Activated CD8-positive, alpha-beta memory T cell treated with anti-CD3 and anti-CD28 coated beads, Interleukin-2, amount 10 ng/mL, durations not matched to agents 7 days and 5 days (primary cell): ENCODE measurements around the gene C14orf93. TPM values are rescaled to one million over a fixed set of nuclear protein-coding genes. Genes with fewer than 3 reads are reported as not detected.
"Not testable (repeated sequence)": the region's sequence is repeated elsewhere in the genome, so short reads cannot be mapped to it uniquely, and the experiment has no call there.

ENCODE experiments used
- ATAC-seq: fragments of 150-1000 bp; cut with Tn5 transposase; one replicate; pipeline ENCODE4 v1.10.0; 2021; ENCODE audit warnings: moderate library complexity
- CTCF ChIA-PET: fragments of 350-600 bp; sonication (Branson Sonifier 250); formaldehyde crosslinking; loops from one replicate; lab custom pipeline; 2021; ENCODE audit warnings: antibody characterized with exemption; lab: Charles Lee
- DNase-seq: peaks from one replicate; pipeline ENCODE4 v3.0.0-alpha.2; 2020
- H3K27ac Mint-ChIP-seq: one replicate; pipeline ENCODE4 v1.8.0; 2021; ENCODE audit warnings: mild to moderate bottlenecking, mixed read lengths
- H3K27me3 Mint-ChIP-seq: one replicate; pipeline ENCODE4 v1.8.0; 2021; ENCODE audit warnings: mixed read lengths
- H3K36me3 Mint-ChIP-seq: one replicate; pipeline ENCODE4 v1.8.0; 2021; ENCODE audit warnings: mild to moderate bottlenecking, mixed read lengths
- H3K4me1 Mint-ChIP-seq: one replicate; pipeline ENCODE4 v1.8.0; 2021; ENCODE audit warnings: mixed read lengths
- H3K4me3 Mint-ChIP-seq: one replicate; pipeline ENCODE4 v1.8.0; 2021; ENCODE audit warnings: mild to moderate bottlenecking, moderate library complexity, mixed read lengths
- H3K9me3 Mint-ChIP-seq: one replicate; pipeline ENCODE4 v1.8.0; 2022; ENCODE audit warnings: low read depth, mixed read lengths
- total RNA-seq, 2 experiments: library from RNA; stranded (reverse); gene quantifications; one replicate each; pipeline ENCODE4 v1.2.3, GENCODE V29; 2021

Gene C14orf93
- total RNA-seq, 2 experiments from 2014 or later: 9.0 to 12.6 TPM

- ATAC-seq (no peak), DNase-seq (no peak)
- Mint-ChIP-seq H3K36me3 (peaks cover 24% of the 10 kb centered on the region), H3K9me3 (no peaks in the 10 kb centered on the region), H3K4me1 (peaks cover 14% of the 10 kb centered on the region), H3K4me3 (no peak overlapping the region), H3K27me3 (no peaks in the 10 kb centered on the region), H3K27ac (no peak overlapping the region)
- CTCF ChIA-PET: interaction anchor here (1.2 to 2.3 kb wide), 7 partner anchors 17 to 51 kb away, joined by 3 to 13 read pairs (median 5); partner anchors contain the start of gene CDH24
Observed at GRCh38 chr14:23023022-23023794, 13.3 kb upstream of the C14orf93 start.

GRCh38 chr14:23021889-23022442, 12.0 kb upstream of the C14orf93 start:
- ATAC-seq: no peak
- Mint-ChIP-seq H3K4me1 (peaks cover 10% of the 10 kb centered on the region), H3K27ac (no peak overlapping the region), H3K36me3 (peaks cover 20% of the 10 kb centered on the region), H3K4me3 (no peak overlapping the region), H3K9me3 (no peaks in the 10 kb centered on the region), H3K27me3 (no peaks in the 10 kb centered on the region)
- DNase-seq: no peak
- CTCF ChIA-PET: interaction anchor here (1.2 to 2.3 kb wide), 3 partner anchors 15 to 38 kb away, joined by 3 to 5 read pairs (median 5); no protein-coding TSS in a partner anchor

- no peak for DNase-seq
- ATAC-seq: no peak
- no peak overlapping the region for H3K27ac Mint-ChIP-seq
- H3K4me3 Mint-ChIP-seq: no peak overlapping the region
- H3K36me3 Mint-ChIP-seq: peaks cover 20% of the 10 kb centered on the region
- H3K4me1 Mint-ChIP-seq: peaks cover 10% of the 10 kb centered on the region
- H3K27me3 Mint-ChIP-seq: no peaks in the 10 kb centered on the region
- CTCF ChIA-PET: interaction anchor here (1.2 to 2.3 kb wide), 3 partner anchors 15 to 38 kb away, joined by 3 to 5 read pairs (median 5); no protein-coding TSS in a partner anchor
- H3K9me3 Mint-ChIP-seq: no peaks in the 10 kb centered on the region
Observed at GRCh38 chr14:23021434-23021833, 11.5 kb upstream of the C14orf93 start.

- ATAC-seq (no peak), DNase-seq (no peak)
- no peak overlapping the region for H3K27ac Mint-ChIP-seq
- CTCF ChIA-PET: interaction anchor here (0.7 to 1.4 kb wide), 2 partner anchors 9 to 34 kb away, joined by 3 to 6 read pairs; no protein-coding TSS in a partner anchor
- no peaks in the 10 kb centered on the region for H3K27me3 Mint-ChIP-seq
- H3K4me1 Mint-ChIP-seq: peaks cover 8% of the 10 kb centered on the region
- H3K4me3 Mint-ChIP-seq: no peak overlapping the region
- H3K9me3 Mint-ChIP-seq: no peaks in the 10 kb centered on the region
- peaks cover 12% of the 10 kb centered on the region for H3K36me3 Mint-ChIP-seq
Observed at GRCh38 chr14:23020143-23021128, 10.5 kb upstream of the C14orf93 start.

GRCh38 chr14:23018107-23018506, 8.2 kb upstream of the C14orf93 start:
- Mint-ChIP-seq H3K36me3 (peaks cover 2% of the 10 kb centered on the region), H3K4me3 (no peak overlapping the region), H3K4me1 (peaks cover 3% of the 10 kb centered on the region), H3K27ac (no peak overlapping the region), H3K27me3 (no peaks in the 10 kb centered on the region), H3K9me3 (no peaks in the 10 kb centered on the region)
- CTCF ChIA-PET: interaction anchor here (2.7 kb wide), 1 partner anchor 40 kb away, joined by 9 read pairs; no protein-coding TSS in a partner anchor
- DNase-seq (no peak), ATAC-seq (no peak)

GRCh38 chr14:23017091-23017490, 7.1 kb upstream of the C14orf93 start:
- no peak overlapping the region for H3K4me3 Mint-ChIP-seq
- no peak for DNase-seq
- H3K27me3 Mint-ChIP-seq: no peaks in the 10 kb centered on the region
- peaks cover 2% of the 10 kb centered on the region for H3K36me3 Mint-ChIP-seq
- CTCF ChIA-PET: interaction anchor here (0.8 to 2.7 kb wide), 3 partner anchors 31 to 52 kb away, joined by 3 to 9 read pairs (median 7); no protein-coding TSS in a partner anchor
- no peaks in the 10 kb centered on the region for H3K9me3 Mint-ChIP-seq
- ATAC-seq: no peak
- H3K4me1 Mint-ChIP-seq: peaks cover 3% of the 10 kb centered on the region
- H3K27ac Mint-ChIP-seq: no peak overlapping the region

GRCh38 chr14:23015618-23016017, 5.7 kb upstream of the C14orf93 start:
- Mint-ChIP-seq H3K9me3 (no peaks in the 10 kb centered on the region), H3K36me3 (no peaks in the 10 kb centered on the region), H3K4me3 (no peak overlapping the region), H3K27me3 (no peaks in the 10 kb centered on the region), H3K27ac (no peak overlapping the region), H3K4me1 (peaks cover 6% of the 10 kb centered on the region)
- DNase-seq (no peak), ATAC-seq (no peak)
- CTCF ChIA-PET: interaction anchor here (1.1 to 2.4 kb wide), 3 partner anchors 9 to 39 kb away, joined by 3 to 11 read pairs (median 3); no protein-coding TSS in a partner anchor

- H3K4me1 Mint-ChIP-seq: peaks cover 17% of the 10 kb centered on the region
- not testable (repeated sequence) for H3K4me3 Mint-ChIP-seq, ATAC-seq, DNase-seq, H3K36me3 Mint-ChIP-seq, H3K27ac Mint-ChIP-seq, H3K9me3 Mint-ChIP-seq, H3K27me3 Mint-ChIP-seq
- CTCF ChIA-PET: interaction anchor here (1.2 to 2.6 kb wide), 4 partner anchors 19 to 55 kb away, joined by 3 to 9 read pairs (median 4); partner anchors contain the start of gene CDH24
Observed at GRCh38 chr14:23013749-23014054, 3.8 kb upstream of the C14orf93 start.

GRCh38 chr14:23013054-23013748, 3.3 kb upstream of the C14orf93 start:
- DNase-seq: no peak
- Mint-ChIP-seq H3K36me3 (no peaks in the 10 kb centered on the region), H3K4me1 (peaks cover 22% of the 10 kb centered on the region), H3K9me3 (no peaks in the 10 kb centered on the region), H3K27me3 (no peaks in the 10 kb centered on the region), H3K27ac (no peak overlapping the region), H3K4me3 (no peak overlapping the region)
- CTCF ChIA-PET: interaction anchor here (0.8 to 2.6 kb wide), 5 partner anchors 18 to 56 kb away, joined by 3 to 9 read pairs (median 5); partner anchors contain the start of gene CDH24
- no peak for ATAC-seq

GRCh38 chr14:23009483-23009938, 432 bp downstream of the C14orf93 start:
- no peak for DNase-seq
- H3K36me3 Mint-ChIP-seq: peaks cover 1% of the 10 kb centered on the region
- no peaks in the 10 kb centered on the region for H3K27me3 Mint-ChIP-seq
- peak overlapping the region; percentile 94 for H3K27ac Mint-ChIP-seq
- CTCF ChIA-PET: interaction anchor here (1.3 to 4.0 kb wide), 4 partner anchors 23 to 186 kb away, joined by 4 to 45 read pairs (median 14); partner anchors contain the start of genes CDH24 and PRMT5
- H3K9me3 Mint-ChIP-seq: no peaks in the 10 kb centered on the region
- H3K4me1 Mint-ChIP-seq: peaks cover 44% of the 10 kb centered on the region
- H3K4me3 Mint-ChIP-seq: peak overlapping the region; percentile 88
- ATAC-seq: no peak

- Mint-ChIP-seq H3K27me3 (no peaks in the 10 kb centered on the region), H3K9me3 (no peaks in the 10 kb centered on the region), H3K4me3 (peak overlapping the region; percentile 88), H3K4me1 (peaks cover 44% of the 10 kb centered on the region), H3K27ac (peak overlapping the region; percentile 94), H3K36me3 (peaks cover 1% of the 10 kb centered on the region)
- DNase-seq (no peak), ATAC-seq (no peak)
- CTCF ChIA-PET: interaction anchor here (0.8 to 4.0 kb wide), 9 partner anchors 13 to 186 kb away, joined by 3 to 57 read pairs (median 18); partner anchors contain the start of genes AJUBA, CDH24 and PRMT5
Observed at GRCh38 chr14:23008831-23009230, 1.1 kb downstream of the C14orf93 start.
